GM12874 (cell line): ENCODE data around the gene PES1.

Source experiments
- TF ChIP-seq, protein P1 (sequence below): IDR thresholded peaks from 2 replicates; pipeline ENCODE4 v1.5.1; 2011; ENCODE audit warnings: low read depth, mild to moderate bottlenecking, control low read depth, low read length, moderate library complexity; ENCODE audit not compliant: insufficient read depth

The PES1 gene

GRCh38 chr22:30537083-30537731, 54.5 kb downstream of the PES1 start:
- TF ChIP-seq, protein P1, sequence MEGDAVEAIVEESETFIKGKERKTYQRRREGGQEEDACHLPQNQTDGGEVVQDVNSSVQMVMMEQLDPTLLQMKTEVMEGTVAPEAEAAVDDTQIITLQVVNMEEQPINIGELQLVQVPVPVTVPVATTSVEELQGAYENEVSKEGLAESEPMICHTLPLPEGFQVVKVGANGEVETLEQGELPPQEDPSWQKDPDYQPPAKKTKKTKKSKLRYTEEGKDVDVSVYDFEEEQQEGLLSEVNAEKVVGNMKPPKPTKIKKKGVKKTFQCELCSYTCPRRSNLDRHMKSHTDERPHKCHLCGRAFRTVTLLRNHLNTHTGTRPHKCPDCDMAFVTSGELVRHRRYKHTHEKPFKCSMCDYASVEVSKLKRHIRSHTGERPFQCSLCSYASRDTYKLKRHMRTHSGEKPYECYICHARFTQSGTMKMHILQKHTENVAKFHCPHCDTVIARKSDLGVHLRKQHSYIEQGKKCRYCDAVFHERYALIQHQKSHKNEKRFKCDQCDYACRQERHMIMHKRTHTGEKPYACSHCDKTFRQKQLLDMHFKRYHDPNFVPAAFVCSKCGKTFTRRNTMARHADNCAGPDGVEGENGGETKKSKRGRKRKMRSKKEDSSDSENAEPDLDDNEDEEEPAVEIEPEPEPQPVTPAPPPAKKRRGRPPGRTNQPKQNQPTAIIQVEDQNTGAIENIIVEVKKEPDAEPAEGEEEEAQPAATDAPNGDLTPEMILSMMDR: no peak

DNA sequence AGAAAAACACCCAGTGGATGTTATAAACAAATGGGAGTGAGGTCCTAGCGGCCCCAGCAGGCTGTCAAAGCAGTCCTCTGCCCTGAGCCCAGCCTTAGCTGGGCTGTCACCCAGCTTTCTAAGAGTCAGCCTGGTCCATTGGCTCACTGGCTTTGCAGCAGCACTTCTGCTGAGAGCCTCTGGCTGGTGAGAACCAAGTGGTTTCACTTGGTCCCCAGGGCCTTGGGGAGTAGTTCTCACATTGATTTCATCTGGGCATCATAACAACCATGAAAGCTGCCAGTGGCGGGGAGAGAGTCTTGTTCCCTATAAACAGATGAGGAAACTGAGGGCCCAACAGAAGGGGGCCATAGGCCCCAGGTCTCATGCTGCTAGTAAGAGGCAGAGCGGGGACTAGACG, 56.5 kb downstream of the PES1 start:
- TF ChIP-seq, protein P1: no peak

DNA sequence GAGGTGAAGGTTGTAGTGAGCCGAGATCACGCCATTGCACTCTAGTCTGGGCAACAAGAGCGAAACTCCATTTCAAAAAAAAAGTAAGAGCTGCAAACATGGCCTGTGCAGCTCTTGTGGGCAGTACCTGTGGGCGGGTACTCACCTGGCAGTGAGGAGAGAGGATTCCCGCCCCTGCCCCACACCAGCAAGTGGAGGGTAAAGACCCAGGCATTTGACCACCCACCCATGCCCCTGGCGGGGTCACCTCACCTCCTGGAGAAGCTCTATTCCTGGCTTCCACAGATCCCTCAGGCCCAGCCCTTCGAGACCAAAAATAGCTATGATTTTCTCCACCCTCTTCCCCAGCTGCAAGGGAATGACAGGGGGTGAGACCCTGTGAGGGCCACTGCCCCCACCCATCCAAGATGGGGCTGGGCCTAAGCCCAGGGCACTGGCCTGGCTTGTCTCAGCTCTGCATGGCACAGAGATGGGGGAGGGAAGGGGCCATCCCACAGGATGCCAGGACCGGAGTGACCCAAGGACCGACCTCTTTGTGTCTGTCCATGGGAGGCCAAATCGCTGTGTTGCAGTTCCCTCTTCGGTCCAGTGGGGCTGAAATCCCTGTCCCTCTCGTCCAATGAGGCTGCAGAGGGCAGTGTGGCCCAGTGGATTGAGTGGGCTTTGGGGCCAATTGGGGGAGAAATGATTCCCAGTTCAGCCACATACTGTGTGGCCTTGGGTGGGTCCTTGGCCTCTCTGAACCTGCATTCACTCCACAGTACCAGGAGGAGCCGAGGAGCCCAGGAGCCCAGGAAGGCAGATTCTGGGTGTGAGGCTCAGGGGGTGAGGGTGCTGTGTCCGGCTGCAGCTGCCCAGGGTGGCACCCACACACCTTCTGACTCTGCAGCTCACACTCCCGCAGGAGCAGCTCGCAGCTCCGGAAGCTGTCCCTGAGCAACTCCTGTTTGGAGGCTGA, 59.8 kb downstream of the PES1 start:
- TF ChIP-seq, protein P1: no peak

- TF ChIP-seq, protein P1: no peak
These were observed 65.1 kb downstream of the PES1 start for GRCh38 chr22:30526656-30527055.
